Thoracic aorta (tissue), 2 donors: ENCODE data around the gene OR5B21. TPM values are rescaled to one million over a fixed set of nuclear protein-coding genes. Genes with fewer than 3 reads are reported as not detected.

Experiments used
- ATAC-seq: fragments of 150-250 bp; one replicate; pipeline ENCODE4 v1.8.0; 2017; ENCODE audit warnings: low read depth; ENCODE audit not compliant: insufficient number of reproducible peaks, low FRiP score
- DNase-seq: peaks from one replicate; pipeline ENCODE4 v3.0.0-alpha.2; 2020; ENCODE audit warnings: low spot score
- H3K27ac ChIP-seq, 2 donors: fragments of 200-600 bp; sonication (generic); 1 replicate in 1 of 2; 2 replicates in 1 of 2; pipeline ENCODE4 v1.5.1; 2016; ENCODE audit warnings: mild to moderate bottlenecking in 2 of 2, moderate library complexity in 2 of 2
- H3K27me3 ChIP-seq: fragments of 200-600 bp; sonication (generic); replicated peaks from 2 replicates; pipeline ENCODE4 v1.6.0; 2016; ENCODE audit warnings: mild to moderate bottlenecking; ENCODE audit not compliant: insufficient read depth
- H3K36me3 ChIP-seq: fragments of 200-600 bp; sonication (generic); one replicate; pipeline ENCODE4 v1.5.1; 2016
- H3K4me1 ChIP-seq, 2 donors: fragments of 200-600 bp; sonication (generic); 1 replicate in 1 of 2; 2 replicates in 1 of 2; pipeline versions ENCODE4 v1.5.1 to v1.6.0; 2016; ENCODE audit warnings: low read depth in 2 of 2, mild to moderate bottlenecking in 1 of 2; ENCODE audit not compliant: control insufficient read depth in 1 of 2
- H3K4me3 ChIP-seq: fragments of 200-600 bp; sonication (generic); 2 replicates; pipeline ENCODE4 v1.5.1; 2016; ENCODE audit warnings: mild to moderate bottlenecking
- H3K9me3 ChIP-seq: fragments of 200-600 bp; sonication (generic); 2 replicates; pipeline ENCODE4 v1.5.1; 2016
- CTCF ChIP-seq: fragments of 200-600 bp; sonication (generic); IDR thresholded peaks from one replicate; pipeline ENCODE4 v1.5.1; 2019; ENCODE audit warnings: antibody characterized with exemption
- total RNA-seq, 2 donors: library from RNA; depleted of rRNA; stranded (reverse); fragments of >200 nt; gene quantifications; one replicate each; pipeline versions ENCODE4 v1.1.0 to v1.2.3, GENCODE V29; 2016

Gene OR5B21
- total RNA-seq, 2 donors from 2014 or later, result not detected

GRCh38 chr11:58527429-58527828, 19.5 kb upstream of the OR5B21 start:
- no peak overlapping the region for H3K27ac ChIP-seq
- ATAC-seq (no peak), DNase-seq (no peak)
- peaks cover 23% of the 10 kb centered on the region for H3K36me3 ChIP-seq
- H3K27me3 ChIP-seq, result no peaks in the 10 kb centered on the region
- no peaks in the 10 kb centered on the region for H3K9me3 ChIP-seq
- peaks cover 0 to 17% of the 10 kb centered on the region in 2 donors for H3K4me1 ChIP-seq
- no peak overlapping the region for H3K4me3 ChIP-seq
- no peak for TF ChIP-seq CTCF

- no peaks in the 10 kb centered on the region for H3K27me3 ChIP-seq
- ATAC-seq (no peak), DNase-seq (no peak)
- no peak for TF ChIP-seq CTCF
- no peak overlapping the region for H3K4me3 ChIP-seq
- H3K4me1 ChIP-seq, result peaks cover 0 to 17% of the 10 kb centered on the region in 2 donors
- H3K36me3 ChIP-seq, result peaks cover 23% of the 10 kb centered on the region
- no peaks in the 10 kb centered on the region for H3K9me3 ChIP-seq
- no peak overlapping the region for H3K27ac ChIP-seq
These were observed 18.8 kb upstream of the OR5B21 start for GRCh38 chr11:58526721-58527120.

- no peaks in the 10 kb centered on the region for H3K9me3 ChIP-seq
- no peak overlapping the region for H3K27ac ChIP-seq
- no peak for TF ChIP-seq CTCF
- H3K4me1 ChIP-seq, result peaks cover 0 to 17% of the 10 kb centered on the region in 2 donors
- H3K36me3 ChIP-seq, result peaks cover 12% of the 10 kb centered on the region
- H3K27me3 ChIP-seq, result no peaks in the 10 kb centered on the region
- ATAC-seq (no peak), DNase-seq (no peak)
- no peak overlapping the region for H3K4me3 ChIP-seq
These were observed 17.2 kb upstream of the OR5B21 start for GRCh38 chr11:58525037-58525614.

- Histone ChIP-seq H3K4me3 (peak overlapping the region; percentile 57), H3K27me3 (no peaks in the 10 kb centered on the region), H3K27ac (peak overlapping the region; percentile 13 to 51), H3K9me3 (no peaks in the 10 kb centered on the region), H3K36me3 (peaks cover 12% of the 10 kb centered on the region), H3K4me1 (peaks cover 0 to 17% of the 10 kb centered on the region in 2 donors)
- TF ChIP-seq CTCF, result peak; percentile 70
- peak; percentile 77 for ATAC-seq
- peak; percentile 13 for DNase-seq
These were observed 16.5 kb upstream of the OR5B21 start for GRCh38 chr11:58524232-58525036.

GRCh38 chr11:58513747-58514367, 6.0 kb upstream of the OR5B21 start:
- no peaks in the 10 kb centered on the region for H3K36me3 ChIP-seq
- DNase-seq (no peak), ATAC-seq (no peak)
- no peak overlapping the region for H3K27ac ChIP-seq
- H3K4me3 ChIP-seq, result no peak overlapping the region
- H3K9me3 ChIP-seq, result no peaks in the 10 kb centered on the region
- H3K27me3 ChIP-seq, result no peaks in the 10 kb centered on the region
- no peaks in the 10 kb centered on the region for H3K4me1 ChIP-seq
- TF ChIP-seq CTCF, result peak; percentile 51
